Stomach (tissue), 9 donors: ENCODE measurements around the gene IQCE. TPM values are rescaled to one million over a fixed set of nuclear protein-coding genes. Genes with fewer than 3 reads are reported as not detected.
A peak's percentile ranks its signal among the peaks of the same experiment; 100 is the strongest.

ENCODE experiments used
- DNase-seq, 2 donors: peaks; one replicate each; pipeline versions ENCODE4 v3.0.0 to v3.0.0-alpha.2; 2013 to 2019
- H3K27ac ChIP-seq, 5 donors: fragments of 200-600 bp in 4 of 5; sonication (generic) in 4 of 5; one replicate each; pipeline ENCODE4 v1.5.1; 2013 to 2019; ENCODE audit warnings: mild to moderate bottlenecking in 1 of 5, moderate library complexity in 1 of 5
- H3K27me3 ChIP-seq, 3 donors: fragments of 200-600 bp; sonication (generic); one replicate each; pipeline ENCODE4 v1.5.1; 2017 to 2019; ENCODE audit warnings: mixed run types in 1 of 3
- H3K36me3 ChIP-seq, 4 donors: fragments of 200-600 bp; sonication (generic); 1 replicate in 3 of 4; 2 replicates in 1 of 4; pipeline ENCODE4 v1.5.1; 2016 to 2019
- H3K4me1 ChIP-seq, 4 donors: fragments of 200-600 bp; sonication (generic); one replicate each; pipeline ENCODE4 v1.5.1; 2016 to 2019
- H3K4me3 ChIP-seq, 4 donors: fragments of 200-600 bp; sonication (generic) in 3 of 4; one replicate each; pipeline ENCODE4 v1.5.1; 2016 to 2019; ENCODE audit warnings: mild to moderate bottlenecking in 1 of 4
- H3K9me3 ChIP-seq, 4 donors: fragments of 200-600 bp; sonication (generic); one replicate each; pipeline ENCODE4 v1.5.1; 2016 to 2019
- EP300 ChIP-seq: sonication (generic); formaldehyde crosslinking; IDR thresholded peaks from one replicate; pipeline ENCODE4 v1.6.1; 2017; ENCODE audit warnings: antibody characterized with exemption
- POLR2A ChIP-seq, 4 donors: fragments of 450-650 bp; IDR thresholded peaks; one replicate each; pipeline ENCODE4 v1.6.1; 2016; ENCODE audit warnings: antibody characterized with exemption in 4 of 4, control low read depth in 2 of 4, mild to moderate bottlenecking in 1 of 4, moderate library complexity in 1 of 4
- POLR2AphosphoS5 ChIP-seq, 3 donors: sonication (generic); formaldehyde crosslinking; IDR thresholded peaks; one replicate each; pipeline ENCODE4 v1.6.1; 2016; ENCODE audit warnings: antibody characterized with exemption in 3 of 3
- WGBS, 5 donors: extraction: QIAGEN DNeasy Blood & Tissue Kit in 3 of 5; methylation state at CpG; one replicate each; pipeline versions ENCODE4 v1.1.5 to v1.1.7; 2013 to 2018; 5-methylcytosine and 5-hydroxymethylcytosine counted together
- intact Hi-C: fragments of 100-400 bp; cut with DNase I; formaldehyde crosslinking; loops from one replicate; pipeline ENCODE4 v1.15.1; 2023; ENCODE audit warnings: low total_unique reads
- polyA plus RNA-seq, 3 donors: library from polyadenylated mRNA; stranded (reverse); fragments of 200-250 nt; gene quantifications; one replicate each; pipeline ENCODE4 v1.2.3, GENCODE V29; 2013
- total RNA-seq, 5 donors: library from RNA; depleted of rRNA; stranded (reverse); fragments of >200 nt; gene quantifications; one replicate each; pipeline versions ENCODE4 v1.1.0 to v1.2.3, GENCODE V29; 2014 to 2016
- TF ChIP-seq, protein P1 (sequence below), 7 experiments: fragments of 450-650 bp in 4 of 7; fragments of 200-600 bp in 3 of 7; sonication (generic) in 3 of 7; IDR thresholded peaks; one replicate each; pipeline ENCODE4 v1.5.1; 2016 to 2019; ENCODE audit warnings: antibody characterized with exemption in 7 of 7, control low read depth in 2 of 7, mild to moderate bottlenecking in 1 of 7
- donor health status: healthy with polysubstance abuse.
- donor health status: Bipolar disorder and iron deficiency.
- donor health status: healthy.

The IQCE gene
- total and polyA plus RNA-seq, 8 donors, result 1.8 to 248 (median 10.9) TPM

DNA sequence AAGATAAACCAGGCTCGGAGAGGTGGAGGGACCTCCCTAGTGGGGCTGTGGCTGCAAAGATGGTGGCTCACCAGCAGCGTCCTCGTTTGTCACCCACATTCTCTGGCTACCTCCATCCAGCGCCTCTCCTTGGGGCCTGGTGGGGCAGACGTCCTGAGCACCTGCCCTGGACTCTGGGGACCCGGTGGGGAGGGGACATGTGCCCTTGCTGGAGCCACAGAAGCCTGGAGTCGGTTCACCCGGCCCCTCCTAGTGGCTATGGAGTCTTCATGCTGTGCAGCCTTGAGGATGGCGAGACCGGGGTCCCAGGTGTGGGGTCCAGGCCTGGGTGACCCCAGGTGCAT lies 87.5 kb downstream of the IQCE start:
- Histone ChIP-seq H3K9me3 (no peaks in the 10 kb centered on the region), H3K27me3 (no peaks in the 10 kb centered on the region), H3K4me3 (no peak overlapping the region), H3K4me1 (peaks cover 20 to 45% (median 29%) of the 10 kb centered on the region in 4 donors), H3K27ac (no peak overlapping the region), H3K36me3 (peaks cover 16 to 51% (median 43%) of the 10 kb centered on the region in 4 donors)
- DNase-seq, result no peak
- 83 to 94% (median 86%) methylated on average over 6 to 10 of the region's 10 CpGs for WGBS, 5 donors
- intact Hi-C loops, result no loop called here
- TF ChIP-seq POLR2AphosphoS5 (IDR thresholded peaks at IDR 0.05) (no peak), POLR2A (IDR thresholded peaks at IDR 0.05) (no peak), EP300 (no peak)
- TF ChIP-seq, protein P1, sequence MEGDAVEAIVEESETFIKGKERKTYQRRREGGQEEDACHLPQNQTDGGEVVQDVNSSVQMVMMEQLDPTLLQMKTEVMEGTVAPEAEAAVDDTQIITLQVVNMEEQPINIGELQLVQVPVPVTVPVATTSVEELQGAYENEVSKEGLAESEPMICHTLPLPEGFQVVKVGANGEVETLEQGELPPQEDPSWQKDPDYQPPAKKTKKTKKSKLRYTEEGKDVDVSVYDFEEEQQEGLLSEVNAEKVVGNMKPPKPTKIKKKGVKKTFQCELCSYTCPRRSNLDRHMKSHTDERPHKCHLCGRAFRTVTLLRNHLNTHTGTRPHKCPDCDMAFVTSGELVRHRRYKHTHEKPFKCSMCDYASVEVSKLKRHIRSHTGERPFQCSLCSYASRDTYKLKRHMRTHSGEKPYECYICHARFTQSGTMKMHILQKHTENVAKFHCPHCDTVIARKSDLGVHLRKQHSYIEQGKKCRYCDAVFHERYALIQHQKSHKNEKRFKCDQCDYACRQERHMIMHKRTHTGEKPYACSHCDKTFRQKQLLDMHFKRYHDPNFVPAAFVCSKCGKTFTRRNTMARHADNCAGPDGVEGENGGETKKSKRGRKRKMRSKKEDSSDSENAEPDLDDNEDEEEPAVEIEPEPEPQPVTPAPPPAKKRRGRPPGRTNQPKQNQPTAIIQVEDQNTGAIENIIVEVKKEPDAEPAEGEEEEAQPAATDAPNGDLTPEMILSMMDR (IDR thresholded peaks at IDR 0.05), result no peak

GRCh38 chr7:2646680-2647571 lies 88.1 kb downstream of the IQCE start:
- TF ChIP-seq EP300 (no peak), POLR2AphosphoS5 (IDR thresholded peaks at IDR 0.05) (no peak), POLR2A (IDR thresholded peaks at IDR 0.05) (no peak)
- TF ChIP-seq, protein P1 (IDR thresholded peaks at IDR 0.05), result no peak
- 83 to 92% (median 87%) methylated on average over 5 to 73 of the region's 73 CpGs for WGBS, 5 donors

GRCh38 chr7:2647594-2648172 lies 88.9 kb downstream of the IQCE start:
- DNase-seq, result no peak
- Histone ChIP-seq H3K36me3 (peaks cover 20 to 65% (median 56%) of the 10 kb centered on the region in 4 donors), H3K4me3 (no peak overlapping the region), H3K27me3 (no peaks in the 10 kb centered on the region), H3K9me3 (no peaks in the 10 kb centered on the region), H3K27ac (no peak overlapping the region), H3K4me1 (peaks cover 11 to 32% (median 19%) of the 10 kb centered on the region in 4 donors)
- WGBS, 5 donors, result 89 to 92% (median 91%) methylated on average over 5 to 15 of the region's 15 CpGs
- intact Hi-C loops, result no loop called here
- TF ChIP-seq EP300, result no peak
- no peak for TF ChIP-seq POLR2AphosphoS5 (IDR thresholded peaks at IDR 0.05)
- TF ChIP-seq, protein P1 (IDR thresholded peaks at IDR 0.05), result no peak
- no peak for TF ChIP-seq POLR2A (IDR thresholded peaks at IDR 0.05)

More at GRCh38 chr7:2646680-2647571, 88.1 kb downstream of the IQCE start:
- intact Hi-C loops, result no loop called here
- no peaks in the 10 kb centered on the region for H3K27me3 ChIP-seq
- peaks cover 14 to 39% (median 23%) of the 10 kb centered on the region in 4 donors for H3K4me1 ChIP-seq
- H3K4me3 ChIP-seq, result no peak overlapping the region
- H3K27ac ChIP-seq, result no peak overlapping the region
- H3K36me3 ChIP-seq, result peaks cover 19 to 57% (median 49%) of the 10 kb centered on the region in 4 donors
- no peaks in the 10 kb centered on the region for H3K9me3 ChIP-seq
- DNase-seq, result peak in 1 of 2 donors; percentile 75

- intact Hi-C loops, result no loop called here
- TF ChIP-seq POLR2AphosphoS5 (IDR thresholded peaks at IDR 0.05) (no peak), EP300 (no peak), POLR2A (IDR thresholded peaks at IDR 0.05) (no peak)
- TF ChIP-seq, protein P1 (IDR thresholded peaks at IDR 0.05), result no peak
- 84 to 100% (median 89%) methylated on average over 9 to 18 of the region's 18 CpGs for WGBS, 5 donors
- no peak for DNase-seq
- peaks cover 20 to 79% (median 61%) of the 10 kb centered on the region in 4 donors for H3K36me3 ChIP-seq
- H3K27ac ChIP-seq, result no peak overlapping the region
- no peak overlapping the region for H3K4me3 ChIP-seq
- no peaks in the 10 kb centered on the region for H3K9me3 ChIP-seq
- H3K27me3 ChIP-seq, result no peaks in the 10 kb centered on the region
- H3K4me1 ChIP-seq, result peaks cover 6 to 21% (median 10%) of the 10 kb centered on the region in 4 donors
Observed at GRCh38 chr7:2649139-2649838, 90.5 kb downstream of the IQCE start.
